ENCODE measurements around the gene UNKL.
"Not testable (repeated sequence)": the region's sequence is repeated elsewhere in the genome, so short reads cannot be mapped to it uniquely, and the experiment has no call there.

The UNKL gene

DNA sequence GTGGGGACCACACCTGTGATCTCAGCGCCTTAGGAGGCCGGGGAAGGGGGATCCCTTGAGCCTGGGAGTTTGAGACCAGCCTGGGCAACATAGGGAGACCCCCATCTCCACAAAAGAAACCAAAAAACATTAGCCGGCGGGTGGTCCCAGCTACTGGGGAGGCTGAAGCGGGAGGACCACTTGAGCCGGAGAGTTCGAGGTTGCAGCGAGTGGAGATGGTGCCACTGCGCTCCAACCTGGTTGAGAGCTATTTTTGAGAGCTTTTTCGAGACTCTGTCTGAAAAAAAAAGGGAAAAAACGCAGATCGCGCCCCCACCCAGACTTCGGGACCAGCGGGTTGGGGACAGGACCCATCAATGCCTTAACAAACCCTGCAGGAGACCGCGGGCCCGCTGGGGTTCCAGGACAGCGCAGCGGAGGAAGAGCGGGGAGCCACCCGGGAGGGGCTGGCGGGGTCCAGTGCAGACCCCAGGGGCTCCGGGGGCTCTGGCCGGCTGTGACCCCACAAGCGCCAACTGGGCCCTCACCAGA, 81.8 kb downstream of the UNKL start:
- H3K27me3 ChIP-seq (ENCODE audit: control insufficient read depth, insufficient read depth, low read length) = peaks cover 64% of the 10 kb centered on the region
- peaks cover 15% of the 10 kb centered on the region; the same call in 1 of the 2 replicates for H3K4me1 ChIP-seq (ENCODE audit: control insufficient read depth, insufficient read depth, low read length)
- peaks cover 7% of the 10 kb centered on the region for H3K9me3 ChIP-seq (ENCODE audit: control insufficient read depth, insufficient read depth, low read depth, low read length)
- H3K4me3 ChIP-seq (ENCODE audit: low read depth, low read length) = peak overlapping the region; percentile 60
- H3K27ac ChIP-seq (ENCODE audit: low read depth, low read length) = no peak overlapping the region
- H3K36me3 ChIP-seq (ENCODE audit: control insufficient read depth, insufficient read depth, low read length) = no peaks in the 10 kb centered on the region
- H3K9ac ChIP-seq (ENCODE audit: low read length) = no peak overlapping the region

DNA sequence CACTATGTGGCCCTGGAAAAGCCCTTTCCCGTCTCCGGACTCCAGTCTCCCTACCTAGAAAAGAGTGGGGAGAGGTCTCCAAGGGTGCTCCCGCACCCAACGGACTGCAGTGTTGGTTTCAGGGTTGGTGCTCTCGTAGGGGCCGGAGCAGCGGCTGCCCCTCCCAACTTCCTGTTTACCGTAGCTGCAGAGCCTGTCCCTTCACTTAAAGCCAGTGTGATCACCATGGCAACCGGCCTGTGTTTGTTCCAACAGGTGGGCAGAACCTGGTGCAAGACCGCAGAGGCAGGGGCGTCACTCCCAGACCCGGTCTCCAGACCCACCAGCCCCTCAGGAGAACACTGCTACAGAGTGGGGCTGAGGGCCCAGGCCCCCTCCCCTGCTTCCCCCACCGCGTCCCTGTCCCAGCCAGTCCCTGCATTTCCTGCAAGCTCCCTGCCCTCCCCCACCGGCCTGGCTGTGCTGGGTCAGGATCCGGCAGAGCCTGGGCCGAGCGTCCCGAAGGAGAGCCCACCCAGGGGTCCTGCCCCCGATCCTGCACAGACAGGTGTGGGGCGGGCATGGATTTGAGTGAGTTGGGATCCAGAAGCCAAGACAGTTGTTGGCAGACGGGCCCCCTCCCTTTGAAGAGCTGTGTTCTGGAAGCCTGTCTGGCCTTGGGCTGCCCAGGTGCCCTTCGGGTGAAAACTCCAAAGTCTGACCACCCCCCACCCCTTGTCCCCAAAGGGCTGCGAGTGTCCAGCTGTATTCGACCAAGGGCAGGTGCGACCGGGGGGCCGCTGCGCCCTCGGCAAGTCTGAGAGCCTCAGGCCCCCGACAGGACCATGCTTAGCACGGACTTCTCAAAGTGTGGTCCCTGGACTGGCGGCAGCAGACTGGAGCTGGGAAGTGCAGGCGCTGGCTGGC, 82.5 kb downstream of the UNKL start:
- peak overlapping the region; percentile 60 for H3K4me3 ChIP-seq (ENCODE audit: low read depth, low read length)
- H3K27me3 ChIP-seq (ENCODE audit: control insufficient read depth, insufficient read depth, low read length) = peaks cover 57% of the 10 kb centered on the region
- peak overlapping the region; percentile 42 for H3K9ac ChIP-seq (ENCODE audit: low read length)

DNA sequence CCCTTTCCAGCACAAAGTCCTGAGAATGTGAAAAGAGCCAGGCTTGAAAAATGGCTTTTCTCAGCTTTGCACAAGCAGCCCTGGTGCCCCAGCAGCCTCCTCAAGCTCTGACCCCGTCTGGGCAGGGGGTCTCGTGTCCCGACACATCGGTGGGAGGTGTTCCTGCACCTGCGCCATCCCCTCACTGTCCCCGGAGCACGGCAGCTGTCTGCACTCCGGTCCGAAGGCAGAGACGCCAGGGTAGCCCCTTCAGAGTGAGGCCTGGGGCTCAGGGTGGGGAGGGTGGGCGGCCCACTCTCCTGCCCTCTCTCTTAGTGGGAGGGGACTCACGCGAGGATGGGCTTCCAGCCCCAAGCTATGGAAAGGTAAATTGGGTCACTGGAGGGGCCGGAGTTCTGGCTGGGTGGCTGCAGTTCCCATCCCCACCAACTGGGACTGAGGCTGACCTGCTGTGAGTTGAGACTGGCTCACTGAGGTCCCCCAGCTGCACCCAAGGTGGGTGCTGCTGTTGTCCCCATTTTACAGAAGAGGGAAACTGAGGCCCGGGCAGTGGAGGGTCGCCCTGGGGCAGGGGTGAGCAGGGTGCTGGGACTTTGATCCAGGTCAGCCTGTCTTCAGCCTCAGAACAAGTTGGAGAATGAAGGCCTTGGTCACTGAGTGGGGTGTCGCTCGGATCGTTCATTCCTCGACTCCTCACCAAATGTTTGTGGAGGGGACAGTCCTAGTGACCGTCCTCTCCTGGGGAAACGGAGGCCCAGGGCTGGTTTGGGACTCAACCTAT, 83.4 kb downstream of the UNKL start:
- Histone ChIP-seq H3K9ac (ENCODE audit: low read length) (peak overlapping the region; percentile 42), H3K36me3 (ENCODE audit: control insufficient read depth, insufficient read depth, low read length) (no peaks in the 10 kb centered on the region), H3K4me3 (ENCODE audit: low read depth, low read length) (peak overlapping the region; percentile 60), H3K27ac (ENCODE audit: low read depth, low read length) (peak overlapping the region; percentile 27; the same call in 1 of the 2 replicates), H3K9me3 (ENCODE audit: control insufficient read depth, insufficient read depth, low read depth, low read length) (peaks cover 7% of the 10 kb centered on the region), H3K4me1 (ENCODE audit: control insufficient read depth, insufficient read depth, low read length) (peaks cover 15% of the 10 kb centered on the region; the same call in 1 of the 2 replicates), H3K27me3 (ENCODE audit: control insufficient read depth, insufficient read depth, low read length) (peaks cover 49% of the 10 kb centered on the region)

More for the DNA sequence above, 82.5 kb downstream of the UNKL start:
- Histone ChIP-seq H3K9me3 (ENCODE audit: control insufficient read depth, insufficient read depth, low read depth, low read length) (peaks cover 7% of the 10 kb centered on the region), H3K36me3 (ENCODE audit: control insufficient read depth, insufficient read depth, low read length) (no peaks in the 10 kb centered on the region), H3K27ac (ENCODE audit: low read depth, low read length) (peak overlapping the region; percentile 27; the same call in 1 of the 2 replicates), H3K4me1 (ENCODE audit: control insufficient read depth, insufficient read depth, low read length) (peaks cover 15% of the 10 kb centered on the region; the same call in 1 of the 2 replicates)

DNA sequence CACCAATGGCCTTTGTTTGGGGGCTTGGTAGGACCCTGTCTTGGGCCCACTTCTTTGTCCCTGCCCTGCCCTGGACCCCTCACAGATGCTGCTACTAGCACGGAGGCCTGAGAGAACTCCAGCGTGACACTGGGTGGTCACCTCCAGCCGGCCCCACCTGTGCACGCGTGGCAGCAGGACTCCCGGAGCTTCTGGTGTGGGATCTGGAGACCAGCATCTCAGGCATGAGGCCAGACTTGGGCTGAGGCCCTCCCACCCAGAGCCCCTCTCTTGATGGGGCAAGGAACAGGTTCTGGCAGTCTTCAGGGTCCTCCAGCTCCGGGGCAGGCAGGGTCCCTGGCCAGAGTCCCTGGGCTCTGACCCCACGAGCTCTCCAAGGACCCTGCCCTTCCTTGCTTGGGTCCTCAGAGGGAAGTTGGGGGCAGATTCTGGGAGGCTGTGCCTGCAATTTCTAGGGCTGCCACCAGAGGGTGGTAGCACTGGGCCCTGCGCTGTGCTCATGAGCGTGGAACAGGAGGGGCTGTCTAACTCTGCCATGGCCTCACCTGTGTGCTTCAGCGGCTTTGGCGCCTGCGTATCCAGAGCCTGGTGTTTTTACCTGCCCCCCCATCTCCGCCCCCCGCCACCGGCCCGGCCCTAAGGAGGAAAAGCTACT, 84.1 kb downstream of the UNKL start:
- Histone ChIP-seq H3K27ac (ENCODE audit: low read depth, low read length) (no peak overlapping the region), H3K4me1 (ENCODE audit: control insufficient read depth, insufficient read depth, low read length) (peaks cover 15% of the 10 kb centered on the region; the same call in 1 of the 2 replicates), H3K27me3 (ENCODE audit: control insufficient read depth, insufficient read depth, low read length) (peaks cover 41% of the 10 kb centered on the region), H3K36me3 (ENCODE audit: control insufficient read depth, insufficient read depth, low read length) (peaks cover 3% of the 10 kb centered on the region), H3K9me3 (ENCODE audit: control insufficient read depth, insufficient read depth, low read depth, low read length) (peaks cover 7% of the 10 kb centered on the region), H3K9ac (ENCODE audit: low read length) (no peak overlapping the region), H3K4me3 (ENCODE audit: low read depth, low read length) (no peak overlapping the region)

DNA sequence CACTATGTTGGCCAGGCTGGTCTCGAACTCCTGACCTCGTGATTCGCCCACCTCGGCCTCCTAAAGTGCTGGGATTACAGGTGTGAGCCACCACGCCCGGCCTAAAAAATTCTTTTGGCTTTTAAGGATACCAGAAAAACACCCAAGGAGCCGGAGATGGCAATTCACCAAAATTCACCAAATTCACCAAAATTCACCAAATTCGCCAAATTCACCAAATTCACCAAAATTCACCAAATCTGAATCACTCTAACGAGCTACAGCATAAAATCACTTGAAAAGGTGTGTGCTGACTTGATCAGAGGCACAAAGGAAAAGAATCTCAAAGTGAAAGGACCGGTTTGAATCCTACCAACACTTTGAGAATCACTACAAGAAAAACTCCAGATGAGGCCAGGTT, 85.5 kb downstream of the UNKL start:
- peaks cover 17% of the 10 kb centered on the region for H3K36me3 ChIP-seq (ENCODE audit: control insufficient read depth, insufficient read depth, low read length)
- not testable (repeated sequence) for H3K9ac ChIP-seq (ENCODE audit: low read length); H3K9me3 ChIP-seq (ENCODE audit: control insufficient read depth, insufficient read depth, low read depth, low read length); H3K27ac ChIP-seq (ENCODE audit: low read depth, low read length); H3K4me3 ChIP-seq (ENCODE audit: low read depth, low read length)
- peaks cover 11% of the 10 kb centered on the region; the same call in 1 of the 2 replicates for H3K4me1 ChIP-seq (ENCODE audit: control insufficient read depth, insufficient read depth, low read length)
- peaks cover 27% of the 10 kb centered on the region for H3K27me3 ChIP-seq (ENCODE audit: control insufficient read depth, insufficient read depth, low read length)

DNA sequence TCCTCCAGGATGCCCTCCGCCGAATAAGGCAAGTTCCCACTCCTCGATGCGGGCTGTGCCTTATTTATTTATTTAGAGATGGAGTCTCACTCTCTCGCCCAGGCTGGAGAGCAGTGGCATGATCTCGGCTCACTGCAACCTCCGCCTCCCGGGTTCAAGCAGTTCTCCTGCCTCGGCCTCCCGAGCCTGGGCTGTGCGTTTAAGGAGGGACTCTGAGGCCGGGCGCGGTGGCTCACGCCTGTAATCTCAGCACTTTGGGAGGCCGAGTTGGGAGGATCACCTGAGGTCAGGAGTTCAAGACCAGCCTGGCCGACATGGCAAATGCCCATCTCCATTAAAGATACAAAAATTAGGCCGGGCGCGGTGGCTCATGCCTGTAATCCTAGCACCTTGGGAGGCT, 86.4 kb downstream of the UNKL start:
- not testable (repeated sequence) for H3K27ac ChIP-seq (ENCODE audit: low read depth, low read length); H3K4me3 ChIP-seq (ENCODE audit: low read depth, low read length); H3K9ac ChIP-seq (ENCODE audit: low read length); H3K9me3 ChIP-seq (ENCODE audit: control insufficient read depth, insufficient read depth, low read depth, low read length)
- Histone ChIP-seq H3K36me3 (ENCODE audit: control insufficient read depth, insufficient read depth, low read length) (peaks cover 26% of the 10 kb centered on the region), H3K27me3 (ENCODE audit: control insufficient read depth, insufficient read depth, low read length) (peaks cover 20% of the 10 kb centered on the region), H3K4me1 (ENCODE audit: control insufficient read depth, insufficient read depth, low read length) (peaks cover 11% of the 10 kb centered on the region; the same call in 1 of the 2 replicates)

DNA sequence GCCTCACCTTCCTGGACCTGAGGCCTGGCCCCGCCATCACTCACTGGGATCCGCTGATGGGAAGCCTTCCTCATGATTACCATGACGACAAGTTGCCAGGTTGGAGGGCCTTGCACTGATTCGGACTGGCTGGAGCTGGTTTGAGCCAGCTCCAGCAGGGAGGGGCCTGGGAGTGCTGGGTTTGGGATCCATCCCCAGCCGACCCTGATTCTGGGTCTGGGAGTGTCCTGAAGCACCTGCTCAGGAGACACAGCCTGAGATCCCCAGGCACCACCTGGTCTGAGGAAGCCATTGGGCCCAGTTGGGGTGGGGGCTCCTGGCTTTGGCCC, 86.9 kb downstream of the UNKL start:
- Histone ChIP-seq H3K36me3 (ENCODE audit: control insufficient read depth, insufficient read depth, low read length) (peaks cover 29% of the 10 kb centered on the region), H3K9ac (ENCODE audit: low read length) (no peak overlapping the region), H3K4me3 (ENCODE audit: low read depth, low read length) (no peak overlapping the region), H3K4me1 (ENCODE audit: control insufficient read depth, insufficient read depth, low read length) (peaks cover 11% of the 10 kb centered on the region; the same call in 1 of the 2 replicates), H3K9me3 (ENCODE audit: control insufficient read depth, insufficient read depth, low read depth, low read length) (peaks cover 7% of the 10 kb centered on the region), H3K27me3 (ENCODE audit: control insufficient read depth, insufficient read depth, low read length) (peaks cover 14% of the 10 kb centered on the region), H3K27ac (ENCODE audit: low read depth, low read length) (no peak overlapping the region)

DNA sequence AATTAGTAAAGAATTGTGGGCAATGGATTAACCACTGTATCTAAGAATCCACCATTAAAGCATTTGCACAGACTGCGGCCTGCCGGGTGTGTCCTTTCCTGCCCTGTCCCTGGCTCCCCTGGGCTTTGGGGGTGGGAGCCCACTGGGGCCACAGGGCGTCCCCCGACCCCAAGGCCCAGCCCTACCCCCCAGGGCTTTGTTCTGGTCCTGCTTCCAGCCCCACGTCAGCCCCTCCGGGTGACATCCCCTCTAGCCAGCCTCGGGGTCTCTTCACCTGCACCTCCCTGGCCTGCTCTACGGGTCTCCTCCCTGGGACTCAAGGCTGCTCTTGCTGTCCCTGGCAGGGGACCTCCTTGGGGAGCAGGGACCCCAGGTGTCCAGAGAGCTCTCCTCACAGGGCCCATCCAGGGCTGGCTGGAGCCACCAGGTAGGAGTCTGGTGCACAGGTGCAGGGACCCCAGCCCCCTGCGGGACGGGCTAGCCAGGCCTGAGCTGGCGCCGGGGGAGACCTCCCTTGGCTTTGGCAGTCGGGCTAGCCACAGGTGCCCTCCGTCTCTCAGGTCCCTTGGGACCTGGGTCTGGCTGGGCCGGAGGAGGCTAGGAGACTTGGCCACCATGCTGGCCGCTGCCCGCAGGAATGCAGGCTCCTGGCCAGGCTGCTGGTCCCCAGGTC, 87.4 kb downstream of the UNKL start:
- no peak overlapping the region for H3K4me3 ChIP-seq (ENCODE audit: low read depth, low read length)
- no peak overlapping the region for H3K9ac ChIP-seq (ENCODE audit: low read length)
- peaks cover 9% of the 10 kb centered on the region; the same call in 1 of the 2 replicates for H3K4me1 ChIP-seq (ENCODE audit: control insufficient read depth, insufficient read depth, low read length)
- no peak overlapping the region for H3K27ac ChIP-seq (ENCODE audit: low read depth, low read length)
- H3K9me3 ChIP-seq (ENCODE audit: control insufficient read depth, insufficient read depth, low read depth, low read length) = peaks cover 7% of the 10 kb centered on the region
- H3K27me3 ChIP-seq (ENCODE audit: control insufficient read depth, insufficient read depth, low read length) = peaks cover 9% of the 10 kb centered on the region; the same call in 1 of the 2 replicates
- peaks cover 32% of the 10 kb centered on the region for H3K36me3 ChIP-seq (ENCODE audit: control insufficient read depth, insufficient read depth, low read length)

DNA sequence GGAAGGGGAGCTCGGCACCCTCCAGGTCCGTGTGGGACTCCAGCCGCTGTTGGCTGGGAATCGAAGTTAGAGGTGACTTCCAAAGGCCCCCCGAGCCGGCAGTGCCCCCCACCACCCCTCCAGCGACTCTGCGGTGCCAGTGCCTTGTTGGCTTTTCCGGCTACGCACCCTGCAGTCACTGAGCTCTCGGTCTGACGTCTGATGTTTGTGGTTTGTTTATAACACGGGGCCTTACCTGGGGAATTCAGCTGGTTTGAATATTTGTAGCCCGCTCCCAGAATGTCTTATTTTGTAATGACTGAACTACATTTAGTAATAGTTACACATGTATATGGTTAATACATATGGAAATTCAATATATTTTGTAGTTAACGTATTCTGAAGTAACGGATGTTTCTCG, 88.1 kb downstream of the UNKL start:
- Histone ChIP-seq H3K9me3 (ENCODE audit: control insufficient read depth, insufficient read depth, low read depth, low read length) (peaks cover 7% of the 10 kb centered on the region), H3K27me3 (ENCODE audit: control insufficient read depth, insufficient read depth, low read length) (peaks cover 2% of the 10 kb centered on the region; the same call in 1 of the 2 replicates), H3K9ac (ENCODE audit: low read length) (no peak overlapping the region), H3K4me1 (ENCODE audit: control insufficient read depth, insufficient read depth, low read length) (peaks cover 3% of the 10 kb centered on the region; the same call in 1 of the 2 replicates), H3K27ac (ENCODE audit: low read depth, low read length) (no peak overlapping the region), H3K4me3 (ENCODE audit: low read depth, low read length) (no peak overlapping the region), H3K36me3 (ENCODE audit: control insufficient read depth, insufficient read depth, low read length) (peaks cover 39% of the 10 kb centered on the region)

Measured in HUES6 (cell line).